GM18858 (cell line): ENCODE results near the gene TRIM71.
A peak's percentile ranks its signal among the peaks of the same experiment; 100 is the strongest.
"Not testable (repeated sequence)": the region's sequence is repeated elsewhere in the genome, so short reads cannot be mapped to it uniquely, and the experiment has no call there.

Experiments used
- ATAC-seq: cut with Tn5 transposase; IDR thresholded peaks from one replicate; pipeline ENCODE4 v1.9.1; 2021; ENCODE audit not compliant: unreplicated experiment

The TRIM71 gene

DNA sequence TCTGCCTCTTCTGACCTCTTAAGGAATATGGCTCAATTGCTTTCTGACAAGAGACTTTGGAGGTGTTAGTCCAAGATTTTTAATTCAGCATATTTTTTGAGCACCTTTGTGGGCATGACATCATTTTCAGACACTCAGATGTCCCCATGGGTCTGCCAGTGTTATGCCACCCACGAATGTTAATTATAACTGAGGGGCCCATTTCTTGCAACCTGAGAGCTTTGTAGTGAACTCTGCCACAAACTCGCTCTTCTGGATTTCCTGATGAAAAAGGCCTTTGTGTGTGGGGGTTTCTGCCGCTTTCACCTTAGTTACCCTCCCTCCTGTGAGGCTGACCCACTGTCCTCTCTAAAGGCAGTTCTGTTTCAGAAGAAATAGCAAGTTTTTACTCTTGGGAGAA, 69.1 kb downstream of the TRIM71 start:
- no peak for ATAC-seq

DNA sequence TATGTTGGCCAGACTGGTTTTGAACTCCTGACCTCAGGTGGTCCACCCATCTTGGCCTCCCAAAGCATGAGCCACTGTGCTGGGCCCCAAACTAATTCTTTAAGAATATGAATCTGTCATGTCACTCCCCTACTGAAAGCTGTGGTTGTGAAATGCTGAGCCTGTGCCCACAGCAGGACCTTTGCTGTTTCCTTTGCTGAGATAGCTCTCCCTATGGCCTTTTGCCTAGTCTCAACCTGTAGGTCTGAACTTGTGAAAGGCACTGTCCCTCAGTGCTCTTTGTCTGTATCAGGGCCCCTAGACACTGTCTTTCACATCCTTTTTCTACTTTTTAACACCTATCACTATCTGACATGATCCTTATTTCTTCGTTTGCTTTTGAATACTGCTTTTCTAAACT, 70.9 kb downstream of the TRIM71 start:
- peak; percentile 95 for ATAC-seq

DNA sequence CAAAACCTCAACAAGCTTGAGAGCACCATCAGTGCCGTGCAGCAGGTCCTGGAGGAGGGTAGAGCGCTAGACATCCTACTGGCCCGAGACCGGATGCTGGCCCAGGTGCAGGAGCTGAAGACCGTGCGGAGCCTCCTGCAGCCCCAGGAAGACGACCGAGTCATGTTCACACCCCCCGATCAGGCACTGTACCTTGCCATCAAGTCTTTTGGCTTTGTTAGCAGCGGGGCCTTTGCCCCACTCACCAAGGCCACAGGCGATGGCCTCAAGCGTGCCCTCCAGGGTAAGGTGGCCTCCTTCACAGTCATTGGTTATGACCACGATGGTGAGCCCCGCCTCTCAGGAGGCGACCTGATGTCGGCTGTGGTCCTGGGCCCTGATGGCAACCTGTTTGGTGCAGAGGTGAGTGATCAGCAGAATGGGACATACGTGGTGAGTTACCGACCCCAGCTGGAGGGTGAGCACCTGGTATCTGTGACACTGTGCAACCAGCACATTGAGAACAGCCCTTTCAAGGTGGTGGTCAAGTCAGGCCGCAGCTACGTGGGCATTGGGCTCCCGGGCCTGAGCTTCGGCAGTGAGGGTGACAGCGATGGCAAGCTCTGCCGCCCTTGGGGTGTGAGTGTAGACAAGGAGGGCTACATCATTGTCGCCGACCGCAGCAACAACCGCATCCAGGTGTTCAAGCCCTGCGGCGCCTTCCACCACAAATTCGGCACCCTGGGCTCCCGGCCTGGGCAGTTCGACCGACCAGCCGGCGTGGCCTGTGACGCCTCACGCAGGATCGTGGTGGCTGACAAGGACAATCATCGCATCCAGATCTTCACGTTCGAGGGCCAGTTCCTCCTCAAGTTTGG, 72.9 kb downstream of the TRIM71 start:
- no peak for ATAC-seq

DNA sequence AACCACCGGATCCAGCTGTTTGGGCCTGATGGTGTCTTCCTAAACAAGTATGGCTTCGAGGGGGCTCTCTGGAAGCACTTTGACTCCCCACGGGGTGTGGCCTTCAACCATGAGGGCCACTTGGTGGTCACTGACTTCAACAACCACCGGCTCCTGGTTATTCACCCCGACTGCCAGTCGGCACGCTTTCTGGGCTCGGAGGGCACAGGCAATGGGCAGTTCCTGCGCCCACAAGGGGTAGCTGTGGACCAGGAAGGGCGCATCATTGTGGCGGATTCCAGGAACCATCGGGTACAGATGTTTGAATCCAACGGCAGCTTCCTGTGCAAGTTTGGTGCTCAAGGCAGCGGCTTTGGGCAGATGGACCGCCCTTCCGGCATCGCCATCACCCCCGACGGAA, 73.6 kb downstream of the TRIM71 start:
- ATAC-seq = no peak

DNA sequence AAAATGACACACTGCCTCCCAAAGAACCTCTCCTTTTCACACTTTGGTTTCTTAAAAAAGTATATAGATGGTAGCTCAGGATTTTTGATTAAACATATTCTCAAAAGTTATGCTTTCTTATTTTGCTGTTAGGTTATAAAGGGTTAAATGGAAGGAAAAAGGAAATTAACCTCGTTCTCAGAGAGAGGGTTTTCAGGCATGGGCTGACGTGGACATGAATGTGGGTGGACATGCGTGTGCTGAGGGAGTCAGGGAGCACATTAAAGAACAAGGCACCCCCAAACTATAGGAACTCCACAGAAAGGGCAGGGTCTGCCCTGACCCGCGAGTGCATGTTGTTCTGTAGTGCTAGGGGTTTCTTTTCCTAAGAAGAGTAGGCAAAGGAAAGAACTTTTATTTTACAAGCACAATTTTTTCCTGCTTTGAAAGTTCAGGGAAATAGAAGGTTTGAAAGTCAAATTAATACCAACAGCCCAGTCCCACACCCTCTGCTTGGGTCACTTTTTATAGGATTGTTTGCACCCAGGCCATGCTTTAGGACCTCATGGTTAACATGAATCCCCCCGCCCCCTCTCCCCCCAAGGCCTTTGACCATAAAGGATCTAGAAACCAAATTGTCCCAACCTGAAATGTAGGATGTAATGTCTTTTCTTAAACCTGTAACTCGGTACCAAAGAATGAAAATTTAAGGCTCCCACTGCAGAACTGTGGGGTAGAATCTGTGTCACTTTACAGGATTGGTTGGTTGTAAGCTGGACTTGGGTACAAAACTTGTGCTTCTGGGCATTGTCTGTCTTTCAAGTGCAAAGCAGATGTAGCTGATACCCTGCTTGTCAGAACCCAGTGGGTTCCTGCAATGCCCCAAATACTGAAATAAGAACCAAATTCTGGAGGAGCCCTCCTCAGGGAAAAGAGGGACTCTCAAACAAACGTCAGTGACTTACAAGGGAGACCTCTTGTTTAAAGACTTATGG, 75.1 kb downstream of the TRIM71 start:
- ATAC-seq = no peak

DNA sequence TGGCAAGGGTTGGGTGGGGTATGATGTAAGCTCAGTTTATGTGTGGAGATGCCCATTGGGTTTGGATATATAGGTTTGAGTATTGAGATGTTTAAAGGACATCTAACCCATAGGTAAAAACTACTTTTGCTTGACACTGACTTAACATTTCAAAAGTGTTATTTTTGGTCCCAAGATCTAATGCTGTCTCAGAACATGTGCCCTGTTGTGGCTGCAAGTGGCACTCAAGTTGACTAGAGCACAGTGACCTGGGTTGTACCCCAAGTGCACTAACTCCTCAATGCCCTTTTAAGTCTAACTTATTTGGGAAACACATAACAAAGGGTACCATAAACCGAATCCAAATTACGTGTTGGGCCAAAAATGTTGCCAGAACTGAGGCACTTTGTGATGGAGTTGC, 77.2 kb downstream of the TRIM71 start:
- no peak for ATAC-seq

DNA sequence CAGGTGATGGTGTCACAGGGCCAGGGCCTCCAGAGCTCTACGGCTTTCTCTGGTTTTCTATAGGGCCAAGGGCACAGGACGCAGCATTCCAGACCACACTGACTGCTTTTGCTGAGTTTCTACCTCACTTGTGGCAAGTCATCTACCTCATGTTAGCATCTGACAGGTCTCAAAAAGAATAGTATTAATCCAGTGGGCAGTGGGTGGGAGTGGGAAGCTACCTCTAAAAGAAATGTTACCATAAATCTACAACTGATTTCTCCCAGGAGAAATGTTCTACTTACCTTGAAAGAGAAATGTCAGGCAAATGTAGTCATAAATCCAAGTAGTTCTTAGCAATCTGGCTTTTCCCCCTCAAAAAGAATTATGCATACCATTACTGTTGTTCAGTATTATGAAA, 77.9 kb downstream of the TRIM71 start:
- no peak for ATAC-seq

DNA sequence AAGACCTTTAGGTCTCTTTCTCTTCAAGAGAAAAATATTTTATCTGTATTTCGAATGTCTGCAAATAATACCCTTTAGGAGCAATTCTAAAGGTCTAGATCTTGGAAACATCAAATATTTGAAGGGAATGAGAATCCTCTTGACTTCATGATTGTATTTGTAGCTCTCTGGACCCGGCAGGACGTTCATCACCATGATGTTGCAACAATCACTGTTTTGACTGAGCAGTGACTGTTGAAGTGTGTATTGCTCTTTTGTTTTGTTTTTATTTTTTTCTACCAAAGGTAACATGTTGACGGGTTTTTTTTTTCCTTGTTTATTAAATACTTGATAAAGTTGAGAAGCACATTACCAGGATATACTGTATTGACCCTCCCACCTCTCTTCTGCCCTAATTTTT, 78.3 kb downstream of the TRIM71 start:
- ATAC-seq = no peak

DNA sequence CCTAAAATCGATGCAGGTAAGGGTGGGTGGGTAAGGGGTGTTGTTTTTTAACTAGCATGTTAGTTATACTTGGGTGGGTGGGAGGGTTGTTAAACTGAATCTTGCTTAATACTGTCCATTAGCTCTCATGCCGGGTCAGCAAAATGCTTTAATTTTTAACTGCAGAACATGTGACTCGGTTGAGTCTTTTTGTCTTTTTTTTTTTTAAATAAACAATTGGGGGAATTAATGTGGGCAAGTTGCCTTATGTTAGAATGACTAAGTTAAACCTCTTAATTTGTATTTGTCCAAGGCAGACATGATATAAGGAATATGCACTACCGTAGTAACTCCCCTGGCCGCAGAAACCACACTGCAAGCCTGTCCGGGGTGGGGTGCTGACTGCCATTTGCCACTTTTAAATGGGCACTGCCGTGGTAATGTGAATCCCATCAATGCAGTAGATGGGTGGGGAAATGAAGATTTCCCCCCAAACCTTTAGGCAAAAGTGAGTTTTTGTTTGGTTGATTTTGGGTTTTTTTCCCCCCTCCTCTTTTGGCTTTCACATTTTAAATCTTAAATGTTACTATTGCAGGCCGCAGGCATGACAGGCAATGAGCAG, 79.3 kb downstream of the TRIM71 start:
- no peak for ATAC-seq

DNA sequence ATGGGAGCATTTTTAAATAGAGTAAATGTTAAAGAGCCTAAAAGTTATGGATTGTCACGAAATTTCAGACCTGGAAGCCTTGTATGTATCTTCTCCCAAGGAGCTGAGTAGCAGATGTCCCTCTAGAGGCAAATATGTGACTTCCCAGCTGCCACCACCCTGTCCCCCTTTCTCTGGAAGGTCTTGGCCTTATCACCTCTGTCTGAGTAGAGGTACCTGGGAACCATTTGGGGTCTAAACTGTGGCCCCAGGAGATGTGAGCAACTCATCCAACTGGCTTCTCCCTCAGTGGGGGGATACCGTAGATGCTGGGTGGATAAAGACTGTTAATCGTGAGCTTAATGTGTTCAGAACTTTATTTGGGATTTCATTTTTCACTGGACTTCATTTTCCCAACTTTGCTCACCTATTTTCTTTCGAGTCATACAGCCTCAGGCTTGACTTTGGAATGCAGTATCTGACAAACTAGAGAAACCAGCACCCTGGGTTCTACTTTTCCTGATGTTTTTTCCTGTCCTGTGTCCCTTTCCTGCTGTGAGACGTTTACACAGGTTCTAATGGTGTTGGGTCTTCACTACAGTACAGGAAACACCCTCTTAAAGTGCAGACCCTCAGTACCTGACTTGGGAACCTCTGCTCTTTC, 80.3 kb downstream of the TRIM71 start:
- no peak for ATAC-seq

DNA sequence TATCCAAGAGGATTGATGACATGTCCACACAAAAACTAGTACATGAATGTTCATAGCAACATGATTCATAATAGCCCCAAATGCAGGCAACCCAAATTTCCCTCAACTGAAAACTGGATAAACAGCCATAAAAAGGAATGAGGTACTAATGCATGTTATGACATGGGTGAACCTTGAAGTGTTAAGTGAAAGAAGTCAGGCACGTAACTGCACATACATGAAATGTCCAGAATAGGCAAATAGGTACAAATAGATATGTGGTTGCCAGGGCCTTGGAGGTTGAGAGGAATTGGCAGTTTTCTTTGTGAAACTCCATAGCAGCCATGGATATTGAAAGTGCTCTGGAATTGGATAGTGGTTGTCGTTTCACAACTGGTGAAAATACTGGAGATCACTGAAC, 81.5 kb downstream of the TRIM71 start:
- ATAC-seq = no peak

DNA sequence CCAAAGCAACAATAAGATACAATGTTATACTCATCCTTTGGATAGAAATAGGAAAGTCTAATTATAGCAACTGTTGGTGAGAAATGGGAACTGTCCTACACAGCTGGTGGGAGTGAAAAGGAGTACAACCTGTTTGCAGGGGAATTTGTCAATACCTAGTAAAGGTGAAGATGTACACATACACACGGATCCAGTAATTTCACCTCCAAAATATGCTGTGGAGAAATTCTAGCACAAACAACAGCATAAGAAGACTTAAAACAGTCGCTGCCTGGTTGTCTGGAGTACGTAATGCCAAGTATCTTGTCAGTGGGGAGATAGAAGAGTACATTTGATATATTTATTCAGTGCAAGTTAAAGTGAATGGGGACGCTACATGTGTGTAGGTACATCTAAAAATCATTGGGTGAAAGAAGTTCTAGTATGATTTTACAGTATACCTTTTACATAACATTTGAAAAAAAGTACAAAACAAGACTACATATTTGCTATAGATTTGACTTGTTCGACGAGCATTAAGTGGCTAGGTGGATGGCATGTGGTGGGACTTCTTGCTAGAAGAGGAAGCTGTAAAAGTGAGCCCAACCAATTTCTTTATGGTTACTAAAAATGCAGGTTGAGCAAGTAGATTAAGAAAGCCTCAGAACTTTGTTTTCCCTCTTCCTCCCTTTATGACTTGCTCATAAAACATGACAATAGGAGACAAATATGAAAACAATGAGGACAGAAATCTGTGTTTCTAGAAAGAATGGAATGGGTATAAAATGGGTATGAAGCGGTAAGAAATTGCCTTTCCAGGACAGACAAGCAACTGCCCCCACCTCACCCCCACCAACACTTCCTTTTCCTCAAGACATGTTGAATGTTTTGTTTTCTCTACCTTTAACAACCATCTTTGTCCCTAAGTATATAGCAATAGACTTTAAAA, 83.5 kb downstream of the TRIM71 start:
- ATAC-seq = no peak

DNA sequence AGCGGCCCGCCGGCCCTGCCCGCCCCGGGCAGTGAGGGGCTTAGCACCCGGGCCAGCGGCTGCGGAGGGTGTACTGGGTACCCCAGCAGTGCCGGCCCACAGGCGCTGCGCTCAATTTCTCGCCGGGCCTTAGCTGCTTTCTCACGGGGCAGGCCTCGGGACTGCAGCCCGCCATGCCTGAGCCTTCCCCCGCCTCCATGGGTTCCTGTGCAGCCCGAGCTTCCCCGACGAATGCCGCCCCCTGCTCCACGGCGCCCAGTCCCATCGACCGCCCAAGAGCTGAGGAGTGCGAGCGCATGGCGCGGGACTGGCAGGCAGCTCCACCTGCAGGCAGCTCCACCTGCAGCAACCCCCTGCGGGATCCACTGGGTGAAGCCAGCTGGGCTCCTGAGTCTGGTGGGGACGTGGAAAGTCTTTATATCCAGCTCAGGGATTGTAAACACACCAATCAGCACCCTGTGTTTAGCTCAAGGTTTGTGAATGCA, 85.1 kb downstream of the TRIM71 start:
- ATAC-seq = not testable (repeated sequence)

DNA sequence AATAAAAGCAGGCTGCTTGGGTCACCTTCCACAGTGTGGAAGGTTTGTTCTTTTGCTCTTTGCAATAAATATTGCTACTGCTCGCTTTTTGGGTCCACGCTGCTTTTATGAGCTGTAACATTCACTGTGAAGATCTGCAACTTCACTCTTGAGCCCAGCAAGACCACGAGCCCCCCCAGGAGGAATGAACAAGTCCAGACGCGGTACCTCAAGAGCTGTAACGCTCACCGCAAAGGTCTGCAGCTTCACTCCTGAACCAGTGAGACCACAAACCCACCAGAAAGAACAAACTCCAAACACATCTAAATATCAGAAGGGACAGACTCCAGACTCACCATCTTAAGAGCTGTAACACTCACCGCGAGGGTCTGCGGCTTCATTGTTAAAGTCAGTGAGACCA, 86.2 kb downstream of the TRIM71 start:
- no peak for ATAC-seq

DNA sequence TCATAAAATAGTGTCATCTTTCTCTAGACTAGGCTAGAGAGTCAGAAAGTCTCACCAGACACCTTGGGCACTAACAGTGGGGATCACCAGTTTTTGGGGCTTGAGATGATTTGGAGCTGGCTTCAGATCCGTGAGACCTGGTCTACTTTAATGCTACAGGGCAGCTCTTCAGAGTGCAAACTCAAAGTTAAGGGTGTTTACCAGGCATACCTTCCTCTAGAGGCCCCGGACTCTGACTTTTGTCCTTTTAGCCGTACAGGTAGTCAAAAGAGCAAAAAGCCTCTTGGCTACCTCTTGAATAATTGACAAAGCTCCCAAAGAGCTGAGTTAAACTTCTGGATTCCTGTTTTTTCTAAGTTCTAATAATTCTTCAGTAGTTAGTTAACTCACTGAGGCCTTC, 92.2 kb downstream of the TRIM71 start:
- no peak for ATAC-seq

DNA sequence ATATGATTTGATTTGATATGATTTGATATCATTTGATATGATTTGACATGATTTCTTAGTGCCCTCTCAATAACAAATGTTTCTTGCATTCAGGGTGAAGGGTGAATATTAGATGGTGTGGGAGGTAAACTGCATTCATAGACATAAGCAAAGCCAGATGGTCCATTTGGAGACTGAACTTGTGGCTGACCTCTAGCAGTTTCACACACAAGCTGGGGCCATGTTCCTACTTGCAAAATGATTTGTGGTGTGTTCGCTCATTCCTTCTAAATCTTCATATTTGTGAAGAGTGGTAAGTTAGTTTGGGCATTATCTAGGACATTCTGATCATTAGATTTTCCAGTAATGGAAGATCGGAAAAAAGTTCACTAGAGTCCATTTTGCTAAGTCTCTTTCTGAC, 93.2 kb downstream of the TRIM71 start:
- no peak for ATAC-seq

DNA sequence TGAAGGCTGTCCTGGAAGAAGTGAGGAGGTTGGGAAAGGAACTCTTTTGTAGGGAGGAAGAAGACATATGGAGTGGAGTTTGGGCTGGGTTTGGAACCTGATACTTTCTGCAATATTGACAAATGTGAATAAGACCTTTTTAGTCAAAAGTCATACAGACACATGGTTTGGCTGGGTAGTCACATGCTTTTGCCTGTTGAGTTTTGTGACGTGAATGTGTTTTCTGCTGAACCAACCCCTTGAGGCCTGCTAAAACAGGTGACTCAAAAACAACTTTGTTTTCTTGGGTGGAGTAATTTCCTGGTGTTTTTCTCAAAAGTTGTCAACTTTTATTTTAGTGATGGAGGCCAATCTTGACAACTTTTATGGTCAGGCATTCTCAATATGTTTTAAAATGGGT, 94.2 kb downstream of the TRIM71 start:
- no peak for ATAC-seq

DNA sequence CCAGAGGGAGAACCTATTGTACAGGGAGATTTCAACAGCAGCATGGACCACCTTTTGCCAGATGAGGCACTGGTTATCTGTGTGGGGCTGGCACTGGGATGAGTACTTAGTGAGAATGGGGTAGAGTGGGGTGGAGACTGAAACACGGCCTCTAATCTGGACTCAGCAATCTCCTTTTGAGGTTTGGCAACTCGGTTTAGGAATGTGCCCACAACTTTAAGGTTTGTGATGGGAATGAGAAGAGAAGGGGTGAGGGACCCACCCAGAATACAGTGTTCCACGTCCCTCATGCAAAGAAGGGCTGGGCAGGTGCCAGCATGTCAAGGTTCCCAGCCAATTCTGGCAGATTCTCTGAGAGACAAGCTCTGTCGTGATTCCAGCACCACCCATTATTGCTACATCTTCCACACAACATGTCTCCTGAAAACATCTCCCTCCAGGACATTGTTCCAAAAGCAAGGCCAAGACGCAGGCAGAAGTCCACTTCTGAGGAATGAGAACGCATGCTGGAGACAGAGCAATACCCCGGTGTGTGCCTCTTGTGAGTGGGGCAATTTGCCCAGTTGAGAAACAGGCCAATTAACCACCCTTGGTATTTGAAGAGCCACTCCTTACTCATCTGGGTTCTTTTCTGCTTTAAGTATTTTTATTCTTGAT, 96.1 kb downstream of the TRIM71 start:
- ATAC-seq = no peak

DNA sequence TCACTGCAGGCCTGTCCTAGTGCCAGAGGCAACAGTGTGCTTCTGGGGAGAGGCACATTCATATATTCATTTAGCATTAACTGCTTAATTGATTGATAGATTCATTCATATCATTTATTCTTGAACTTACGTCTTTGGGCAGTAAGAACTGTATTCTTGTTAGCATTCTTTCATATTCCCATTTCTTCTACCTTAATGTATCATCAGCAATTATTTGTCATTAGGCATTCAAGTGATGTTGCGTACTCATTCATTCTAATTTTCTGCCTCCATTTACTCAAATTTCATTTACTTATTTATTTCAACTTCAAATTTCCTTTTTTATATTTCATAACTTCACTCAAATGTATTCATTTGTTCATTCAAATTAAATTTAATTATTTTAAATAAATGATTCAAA, 102.1 kb downstream of the TRIM71 start:
- no peak for ATAC-seq
